GM21423 (cell line): ENCODE data around the gene DNAJC12.
"Not testable (repeated sequence)": the region's sequence is repeated elsewhere in the genome, so short reads cannot be mapped to it uniquely, and the experiment has no call there.

Experiments
- ATAC-seq: cut with Tn5 transposase; IDR thresholded peaks from one replicate; pipeline ENCODE4 v1.9.1; 2021; ENCODE audit warnings: mild to moderate bottlenecking, moderate library complexity; ENCODE audit not compliant: unreplicated experiment

DNAJC12 gene

DNA sequence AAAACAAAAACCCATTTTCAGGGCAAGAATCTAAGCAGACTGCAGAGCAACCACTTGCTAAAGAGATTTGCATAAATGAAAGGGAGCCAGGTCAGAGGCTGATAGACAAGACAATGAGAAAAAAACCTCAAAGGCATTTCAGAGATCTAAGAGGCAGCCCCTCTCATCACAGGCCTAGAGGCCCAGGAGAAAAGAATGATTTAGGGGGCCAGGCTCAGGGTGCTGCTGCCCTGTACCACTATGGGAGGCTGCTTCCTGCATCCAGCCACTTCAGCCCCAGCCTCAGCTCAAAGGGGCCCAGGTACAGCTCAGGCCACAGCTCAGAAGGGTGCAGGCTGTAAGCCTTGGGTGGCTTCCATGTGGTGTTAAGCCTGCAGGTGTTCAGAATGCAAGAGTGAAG lies 3.7 kb upstream of the DNAJC12 start:
- no peak for ATAC-seq

DNA sequence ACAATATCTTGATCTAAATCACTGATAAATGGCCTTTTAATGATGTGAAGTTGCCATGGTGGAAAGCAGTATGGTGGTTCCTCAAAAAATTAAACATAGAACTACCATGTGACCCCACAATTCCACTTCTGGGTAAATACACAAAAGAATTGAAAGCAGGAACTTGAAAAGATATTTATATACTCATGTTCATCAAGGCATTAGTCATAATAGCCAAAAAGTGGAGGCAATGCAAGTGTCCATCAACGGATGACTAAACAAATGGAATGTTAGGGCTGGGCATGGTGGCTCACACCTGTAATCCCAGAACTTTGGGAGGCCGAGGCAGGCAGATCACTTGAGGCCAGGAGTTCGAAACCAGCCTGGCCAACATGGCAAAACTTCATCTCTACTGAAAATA lies 2.0 kb upstream of the DNAJC12 start:
- no peak for ATAC-seq

DNA sequence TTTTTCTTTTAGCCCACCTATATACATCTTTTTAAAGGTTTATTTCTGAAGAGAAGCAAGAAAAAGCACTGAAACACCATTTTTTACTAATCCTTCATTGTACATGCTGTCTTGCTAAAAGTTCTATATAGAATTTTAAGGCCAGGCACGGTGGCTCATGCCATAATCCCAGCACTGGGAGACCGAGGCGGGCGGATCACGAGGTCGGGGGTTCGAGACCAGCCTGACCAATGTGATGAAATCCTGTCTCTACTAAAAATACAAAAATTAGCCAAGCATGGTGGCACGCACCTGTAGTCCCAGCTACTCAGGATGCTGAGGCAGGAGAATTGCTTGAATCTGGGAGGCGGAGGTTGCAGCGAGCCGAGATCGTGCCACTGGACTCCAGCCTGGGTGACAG lies 1.5 kb upstream of the DNAJC12 start:
- ATAC-seq, result not testable (repeated sequence)

DNA sequence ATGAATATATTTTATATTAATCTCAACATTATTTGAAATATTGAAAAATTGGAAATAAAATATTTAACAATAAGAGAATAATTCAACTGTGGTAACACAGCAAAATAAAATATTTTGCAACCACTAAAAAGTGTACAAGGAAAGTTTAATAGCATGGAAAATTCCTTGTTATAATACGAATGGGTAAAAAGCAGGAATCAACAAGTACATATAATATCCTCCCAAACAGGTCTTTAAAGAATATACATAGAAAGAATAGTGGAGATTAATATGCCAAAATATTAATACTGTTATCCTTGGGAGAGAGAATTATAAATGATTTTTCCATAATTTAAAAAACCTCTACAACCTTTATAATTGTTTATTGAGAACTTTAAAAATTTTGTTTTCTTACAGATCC lies 1.0 kb downstream of the DNAJC12 start:
- no peak for ATAC-seq

DNA sequence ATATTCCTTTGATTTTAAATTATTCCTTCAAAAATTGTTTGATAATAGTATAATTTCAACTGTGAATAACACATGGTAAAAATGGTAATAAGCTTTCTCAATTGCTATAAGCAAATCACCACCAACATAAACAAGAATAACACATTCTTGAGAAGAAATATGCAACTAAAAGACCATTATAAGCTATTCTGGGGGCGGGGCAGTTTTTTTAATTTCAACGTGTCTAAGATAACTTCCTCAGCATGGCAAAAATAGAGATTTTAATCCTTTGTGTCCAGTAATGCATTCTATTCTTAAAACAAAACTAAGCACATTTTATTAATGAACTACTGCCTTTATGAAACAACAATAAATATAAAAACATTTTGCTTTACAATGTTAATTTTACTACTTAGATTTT lies 1.5 kb downstream of the DNAJC12 start:
- ATAC-seq, result no peak

DNA sequence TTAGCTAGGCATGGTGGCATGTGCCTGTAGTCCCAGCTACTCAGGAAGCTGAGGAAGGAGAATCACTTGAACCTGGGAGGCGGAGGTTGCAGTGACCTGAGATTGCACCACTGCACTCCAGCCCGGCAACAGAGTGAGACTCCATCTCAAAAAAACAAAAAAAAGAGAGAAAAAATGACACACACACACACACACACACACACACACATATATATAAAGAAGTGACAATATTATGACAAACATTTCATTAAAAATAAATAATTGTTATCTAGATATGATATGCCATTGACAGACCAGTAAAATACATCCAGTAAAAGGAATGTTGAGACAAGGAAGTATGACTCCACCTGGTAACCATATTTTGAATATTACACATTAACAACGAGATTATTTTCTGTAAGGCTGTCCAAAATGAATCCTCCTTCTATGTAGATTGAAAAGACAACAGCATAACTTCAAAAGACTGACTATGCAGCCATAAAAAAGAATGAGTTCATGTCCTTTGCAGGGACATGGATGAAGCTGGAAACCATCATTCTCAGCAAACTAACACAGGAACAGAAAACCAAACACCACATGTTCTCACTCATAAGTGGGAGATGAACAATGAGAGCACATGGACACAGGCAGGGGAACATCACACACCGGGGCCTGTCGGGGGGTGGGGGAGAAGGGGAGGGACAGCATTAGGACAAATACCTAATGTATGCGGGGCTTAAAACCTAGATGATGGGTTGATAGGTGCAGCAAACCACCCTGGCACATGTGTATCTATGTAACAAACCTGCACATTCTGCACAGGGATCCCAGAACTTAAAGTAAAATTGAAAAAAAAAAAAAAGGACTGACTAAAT lies 2.2 kb downstream of the DNAJC12 start:
- not testable (repeated sequence) for ATAC-seq

DNA sequence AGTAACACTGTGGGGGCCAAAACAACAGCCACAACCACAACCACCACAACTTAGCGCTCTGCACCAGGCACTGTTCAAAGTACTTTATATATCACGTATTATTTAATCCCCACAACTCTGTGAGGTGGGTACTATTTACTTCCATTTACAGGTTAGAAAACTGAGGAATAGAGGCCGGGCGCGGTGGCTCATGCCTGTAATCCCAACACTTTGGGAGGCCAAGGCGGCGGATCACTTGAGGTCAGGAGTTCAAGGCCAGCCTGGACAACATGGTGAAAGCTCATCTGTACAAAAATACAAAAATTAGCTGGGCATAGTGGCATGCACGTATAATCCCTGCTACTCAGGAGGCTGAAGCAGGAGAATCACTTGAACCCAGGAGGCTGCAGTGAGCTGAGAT lies 3.6 kb downstream of the DNAJC12 start:
- no peak for ATAC-seq

DNA sequence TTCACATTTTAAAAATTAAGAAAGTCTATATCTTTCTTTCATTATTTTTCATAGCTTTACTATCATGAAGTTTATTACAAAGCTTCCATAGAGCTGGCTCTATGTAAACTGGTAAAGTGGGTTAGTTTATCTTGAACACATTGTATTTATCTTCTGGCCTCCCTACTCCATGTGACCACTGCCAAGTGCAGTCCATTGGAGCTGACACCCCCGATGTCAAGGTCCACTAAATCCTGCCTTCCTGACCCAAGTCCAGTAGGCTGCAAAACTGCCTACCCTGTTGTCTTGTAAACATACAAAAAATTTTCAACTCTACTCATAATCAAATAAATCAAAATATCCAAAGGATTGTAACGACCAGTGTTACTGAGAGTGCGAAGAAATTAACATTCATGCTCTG lies 10.2 kb downstream of the DNAJC12 start:
- ATAC-seq, result no peak

DNA sequence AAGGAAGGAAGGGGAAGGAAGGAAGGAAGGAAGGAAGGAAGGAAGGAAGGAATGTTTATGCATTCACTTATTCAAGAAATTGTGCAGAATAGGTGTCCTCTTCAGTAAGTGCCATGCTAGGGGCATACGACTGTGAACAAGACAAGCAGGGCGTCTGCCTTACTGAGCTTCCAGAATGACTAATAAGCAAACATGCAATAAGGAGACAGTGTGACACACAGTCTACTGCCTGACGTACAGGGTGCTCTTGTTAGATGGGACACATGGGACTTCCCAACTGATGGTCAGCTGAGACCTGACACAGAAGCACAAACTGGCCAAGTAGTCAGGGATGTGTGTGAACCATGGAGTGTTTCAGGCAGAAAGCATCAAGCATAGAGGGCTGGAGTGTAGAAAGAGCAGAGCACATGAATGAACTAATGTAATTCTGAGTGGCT lies 18.2 kb downstream of the DNAJC12 start:
- no peak for ATAC-seq

DNA sequence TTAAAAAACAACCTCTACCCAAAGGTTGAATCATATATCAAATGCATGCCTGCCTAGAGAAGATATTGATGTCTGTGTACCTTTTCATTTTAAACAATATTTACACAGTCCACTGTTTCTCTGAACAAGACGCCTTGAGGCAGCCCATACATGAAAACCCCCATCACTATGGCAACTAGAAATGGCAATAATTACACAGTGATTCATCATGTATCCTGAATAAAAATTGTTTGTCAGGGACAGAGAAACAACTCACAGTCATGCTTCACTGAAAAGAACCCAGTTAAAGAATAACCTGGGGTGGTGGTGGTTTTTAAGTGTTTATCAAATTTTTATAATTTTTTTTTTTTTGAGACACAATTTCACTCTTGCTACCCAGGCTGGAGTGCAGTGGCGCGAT lies 19.7 kb downstream of the DNAJC12 start:
- peak; percentile 51 for ATAC-seq

DNA sequence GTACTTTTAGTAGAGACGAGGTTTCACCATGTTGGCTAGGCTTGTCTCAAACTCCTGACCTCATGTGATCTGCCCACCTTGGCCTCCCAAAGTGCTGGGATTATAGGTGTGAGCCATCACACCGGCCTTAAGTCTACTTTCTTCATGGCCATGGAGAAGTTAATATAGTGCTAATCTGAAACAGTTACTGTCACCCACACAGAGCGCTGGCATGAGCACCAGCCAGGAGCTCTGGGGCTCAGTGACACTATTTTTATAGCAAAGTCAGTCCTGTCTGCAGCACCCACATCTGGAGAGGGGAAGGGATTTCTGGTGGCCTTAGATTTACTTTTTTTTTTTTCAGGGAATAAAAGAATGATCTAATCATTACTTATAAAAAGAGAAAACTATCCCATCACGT lies 21.3 kb downstream of the DNAJC12 start:
- ATAC-seq, result no peak

DNA sequence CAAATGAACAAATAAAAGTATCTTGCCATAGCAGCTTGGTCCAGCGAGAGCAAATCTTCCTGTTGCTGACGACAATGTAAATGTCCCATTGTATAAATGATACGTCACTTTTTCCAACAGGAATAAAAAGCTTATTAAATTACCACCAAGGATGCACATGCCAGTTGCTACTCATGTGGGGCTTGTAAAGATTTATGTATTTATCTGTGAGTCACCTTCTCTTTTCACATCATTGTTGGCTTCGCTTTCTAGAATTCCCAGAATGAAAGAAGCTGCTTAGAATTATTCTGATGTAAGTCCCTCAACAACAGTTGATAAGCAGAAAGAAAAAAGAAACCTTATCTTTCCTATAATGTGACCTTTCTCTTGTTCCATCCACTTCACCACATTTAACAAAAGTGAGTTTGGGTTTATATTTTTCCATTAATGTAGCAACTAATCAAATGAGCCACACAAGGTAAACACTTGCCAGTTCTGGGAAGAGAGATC lies 22.4 kb downstream of the DNAJC12 start:
- no peak for ATAC-seq

DNA sequence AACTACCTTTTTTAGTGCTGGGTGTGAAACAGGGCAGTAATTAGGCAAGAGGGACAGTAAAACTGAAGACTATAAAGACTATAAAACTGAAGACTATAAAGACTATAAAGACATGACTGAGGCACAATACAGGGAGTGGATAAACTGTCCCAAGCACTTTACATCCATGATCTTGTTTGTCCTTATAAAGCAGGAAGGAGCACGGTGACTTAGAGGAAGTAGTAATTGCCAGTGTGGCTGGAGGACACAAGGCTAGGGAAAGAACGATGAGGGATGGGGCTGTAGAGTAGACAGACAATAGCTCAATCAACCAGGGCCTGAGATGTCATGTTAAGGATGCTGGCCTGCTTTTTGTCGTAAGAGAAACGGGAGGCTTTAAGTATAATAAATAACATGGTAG lies 26.0 kb downstream of the DNAJC12 start:
- ATAC-seq, result no peak

DNA sequence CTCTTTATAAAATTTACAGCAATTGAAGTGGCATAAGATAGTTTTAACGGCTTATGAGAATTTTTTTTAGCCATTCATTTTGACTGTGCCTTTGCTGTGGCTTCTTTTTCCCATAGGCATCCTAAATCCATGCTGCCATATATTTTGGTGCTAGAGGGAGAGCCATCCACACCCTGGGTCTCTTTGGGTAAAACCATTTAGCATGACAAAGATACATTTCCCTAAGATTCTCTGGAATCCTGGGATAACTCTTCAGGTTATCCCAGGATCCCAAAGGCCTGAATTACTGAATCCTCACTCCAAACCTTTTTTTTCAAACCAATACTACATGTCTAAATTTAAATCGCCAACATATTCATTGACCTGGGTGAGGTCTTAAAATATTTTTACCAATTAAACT lies 28.9 kb downstream of the DNAJC12 start:
- ATAC-seq, result no peak

DNA sequence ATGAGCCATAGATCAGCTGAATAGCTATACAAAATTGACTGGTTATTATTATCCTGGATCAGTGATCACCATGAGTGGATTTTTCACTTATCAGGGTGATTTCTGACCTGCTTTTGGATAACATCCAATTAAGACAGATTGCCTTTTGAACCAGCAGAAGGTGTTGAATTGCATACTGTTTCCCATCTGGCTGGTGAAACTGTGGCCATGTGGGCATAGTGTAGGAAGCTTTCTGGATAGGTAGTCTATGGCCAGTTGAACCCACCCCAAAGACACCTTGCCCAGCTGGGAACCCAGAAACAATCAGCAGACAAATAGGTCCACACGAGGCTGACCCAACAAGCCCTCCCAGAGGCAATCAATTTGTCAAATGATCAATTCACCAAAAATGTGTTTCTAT lies 29.3 kb downstream of the DNAJC12 start:
- no peak for ATAC-seq

DNA sequence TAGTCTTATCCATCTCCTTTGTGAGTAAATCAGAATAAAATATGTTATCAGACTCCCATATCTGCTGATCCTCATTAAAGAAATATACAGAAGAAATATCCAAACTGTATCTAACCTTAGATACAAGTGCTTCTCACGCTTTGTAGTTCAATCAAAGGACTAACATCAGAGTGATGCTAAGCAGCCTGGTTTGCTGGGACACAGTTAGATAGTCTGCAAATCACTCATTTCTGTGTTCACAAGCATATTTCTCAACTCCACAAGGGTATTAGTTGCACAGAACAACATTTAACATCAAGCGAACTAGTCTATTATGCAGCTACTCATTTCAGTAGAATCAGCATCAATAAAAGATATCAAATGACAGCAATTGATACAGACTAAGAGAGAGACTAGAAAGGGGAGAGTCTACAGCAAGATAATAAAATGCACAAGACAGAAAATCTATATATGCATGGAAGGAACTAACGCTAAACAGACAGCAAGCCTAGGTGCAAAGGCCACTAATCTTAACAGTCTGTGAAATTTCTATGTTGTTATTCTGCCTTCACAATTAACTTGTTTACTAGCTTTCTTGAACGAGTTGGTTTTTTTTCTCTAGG lies 30.0 kb downstream of the DNAJC12 start:
- no peak for ATAC-seq

DNA sequence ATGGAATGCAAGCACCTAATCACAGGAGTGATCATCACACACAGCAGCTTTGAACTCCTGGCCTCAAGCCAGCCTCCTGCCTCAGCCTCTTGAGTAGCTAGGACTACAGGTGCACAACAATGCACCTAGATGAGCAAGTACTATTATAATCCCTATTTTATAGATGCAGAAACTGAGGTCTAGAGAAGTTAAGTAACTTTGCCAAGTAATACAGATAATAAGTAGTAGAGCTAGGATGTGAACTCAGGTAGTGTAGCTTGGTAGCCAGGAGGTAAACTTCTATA lies 33.7 kb downstream of the DNAJC12 start:
- no peak for ATAC-seq

DNA sequence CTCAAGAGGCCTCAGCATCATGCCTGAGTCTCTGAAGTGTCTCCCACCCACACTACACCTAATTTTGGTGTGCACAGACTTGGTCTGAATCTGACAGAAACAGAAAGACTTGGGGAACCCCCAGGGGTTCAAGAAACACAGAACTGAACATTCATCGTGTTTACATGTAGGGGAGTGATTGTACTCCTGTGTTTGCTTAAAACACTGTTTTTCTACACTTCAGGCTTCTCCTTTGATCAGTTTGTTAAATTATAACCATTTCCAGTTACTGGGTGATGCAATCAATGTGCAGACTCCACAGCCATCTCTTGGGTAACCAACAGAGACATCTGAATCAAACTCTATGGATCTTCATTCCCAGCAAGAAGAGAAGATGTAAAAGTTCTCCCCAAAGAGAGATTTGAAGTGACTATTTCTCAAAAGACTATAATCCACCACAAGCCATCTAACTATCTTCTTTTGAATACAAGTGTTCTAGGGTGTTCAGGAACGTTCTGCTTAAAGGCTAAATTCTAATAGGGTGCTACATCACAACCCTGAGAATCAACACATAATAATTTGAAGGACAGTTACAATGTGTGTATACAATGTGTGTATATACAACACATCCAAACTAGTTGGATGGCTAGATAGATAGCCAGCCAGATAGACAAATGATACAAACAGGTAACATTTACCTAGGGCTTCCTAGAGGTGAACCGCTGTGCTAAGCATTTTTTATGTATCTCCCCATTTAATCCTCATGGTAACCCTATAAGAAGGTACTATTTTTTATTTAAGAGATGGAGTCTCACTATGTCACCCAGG lies 34.2 kb downstream of the DNAJC12 start:
- ATAC-seq, result peak; percentile 52

DNA sequence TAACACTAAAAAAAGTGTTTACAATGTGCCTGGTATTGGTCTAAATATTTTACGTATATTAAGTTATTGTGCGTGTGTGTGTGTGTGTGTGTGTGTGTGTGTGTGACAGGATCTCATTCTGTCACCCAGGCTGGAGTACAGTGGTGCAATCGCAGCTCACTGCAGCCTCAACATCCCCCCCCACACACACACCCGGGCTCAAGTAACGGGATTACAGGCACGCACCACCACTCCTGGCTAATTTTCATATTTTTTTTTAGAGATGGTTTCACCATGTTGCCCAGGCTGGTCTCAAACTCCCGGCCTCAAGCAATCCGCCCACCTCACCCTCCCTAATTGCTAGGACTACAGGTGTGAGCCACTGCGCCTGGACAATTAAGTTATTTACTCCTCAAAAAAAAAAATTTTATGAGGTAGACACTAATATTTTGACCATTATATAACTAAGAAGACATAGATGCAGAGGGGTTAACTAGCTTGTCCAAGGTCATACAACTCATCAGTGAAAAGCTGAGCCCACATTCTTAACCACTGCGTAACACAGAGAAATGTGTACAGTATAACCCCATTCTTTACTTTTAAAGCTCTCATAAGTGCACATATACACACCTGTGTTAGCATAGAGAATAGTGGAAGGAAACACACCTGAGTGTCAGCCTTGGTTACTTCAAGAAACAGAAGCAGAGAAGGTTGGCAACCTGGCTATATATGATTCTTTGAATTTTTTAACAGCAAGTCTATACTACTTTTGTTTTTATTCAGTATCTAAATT lies 35.0 kb downstream of the DNAJC12 start:
- ATAC-seq, result no peak

DNA sequence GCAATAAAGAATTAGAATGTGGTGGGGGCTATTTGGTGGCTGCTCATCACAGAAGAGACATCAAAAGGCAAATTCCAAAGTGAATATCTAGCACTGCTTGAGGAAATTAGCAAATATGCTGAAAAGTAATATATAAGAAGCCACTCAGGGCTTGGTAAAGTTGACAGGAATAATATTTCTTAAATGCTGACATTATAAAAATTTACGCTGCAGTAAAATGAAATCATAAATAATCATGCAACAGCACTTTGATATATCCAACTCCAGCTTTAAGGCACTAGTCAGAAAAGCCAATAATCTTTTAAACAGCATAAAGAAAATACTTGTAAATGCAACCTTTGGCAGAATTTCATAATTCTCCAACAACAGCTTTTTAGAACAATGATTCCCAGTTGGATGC lies 36.9 kb downstream of the DNAJC12 start:
- no peak for ATAC-seq

DNA sequence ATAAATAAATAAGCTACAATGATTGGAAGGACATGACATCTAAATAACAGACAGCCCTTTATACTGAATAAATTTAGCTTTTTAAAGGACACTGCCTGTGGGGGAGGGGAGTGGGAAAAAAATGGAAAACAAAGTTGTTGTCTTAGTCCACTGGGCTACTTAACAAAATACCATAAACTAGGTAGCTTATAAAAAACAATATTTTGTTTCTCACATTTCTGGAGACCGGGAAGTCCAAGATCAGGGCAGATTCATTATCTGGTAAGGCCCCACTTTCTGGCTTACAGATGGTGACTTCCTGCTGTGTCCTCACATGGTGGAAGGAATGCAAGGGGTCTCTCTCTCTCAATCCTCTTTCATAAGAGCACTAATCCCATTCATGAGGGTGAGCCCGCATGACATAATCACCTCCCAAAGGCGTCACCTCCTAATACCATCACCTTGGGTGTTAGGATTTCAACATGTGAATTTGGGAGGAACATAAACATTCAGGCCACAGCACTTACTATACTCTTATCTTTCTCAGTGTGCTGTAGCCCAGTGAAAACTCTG lies 43.0 kb downstream of the DNAJC12 start:
- ATAC-seq, result no peak
